Fibroblast of lung (primary cell): ENCODE results near the gene ZBTB1. TPM values are rescaled to one million over a fixed set of nuclear protein-coding genes. Genes with fewer than 3 reads are reported as not detected.
"Not testable (repeated sequence)": the region's sequence is repeated elsewhere in the genome, so short reads cannot be mapped to it uniquely, and the experiment has no call there.

Experiments
- DNase-seq, 2 donors: peaks; one replicate each; pipeline versions ENCODE4 v3.0.0 to v3.0.0-alpha.2; 2010; ENCODE audit warnings: low read depth in 2 of 2
- H2AFZ ChIP-seq: 2 replicates; pipeline ENCODE4 v1.5.1; 2012; ENCODE audit warnings: low read length, control low read depth, inconsistent platforms
- H3K27ac ChIP-seq: 2 replicates; pipeline ENCODE4 v1.5.1; 2011; ENCODE audit warnings: low read length, control low read depth; ENCODE audit not compliant: insufficient read depth
- H3K27me3 ChIP-seq: 2 replicates; pipeline ENCODE4 v1.5.1; 2011; ENCODE audit warnings: mild to moderate bottlenecking, low read length; ENCODE audit not compliant: control insufficient read depth, insufficient read depth
- H3K36me3 ChIP-seq: 2 replicates; pipeline ENCODE4 v1.5.1; 2011; ENCODE audit warnings: low read length; ENCODE audit not compliant: control insufficient read depth, insufficient read depth
- H3K4me1 ChIP-seq: 2 replicates; pipeline ENCODE4 v1.5.1; 2011; ENCODE audit warnings: low read length; ENCODE audit not compliant: control insufficient read depth, insufficient read depth; ENCODE audit errors: extremely low read depth
- H3K4me2 ChIP-seq: 2 replicates; pipeline ENCODE4 v1.5.1; 2011; ENCODE audit warnings: low read length, control low read depth; ENCODE audit not compliant: insufficient read depth; ENCODE audit errors: extremely low read depth
- H3K4me3 ChIP-seq, 4 experiments: fragments of 200-600 bp in 1 of 4; sonication (generic) in 1 of 4; replicated peaks in 1 of 4; 2 replicates each; pipeline ENCODE4 v1.5.1; 2011 to 2016; ENCODE audit warnings: low read length in 4 of 4, low read depth in 3 of 4, mild to moderate bottlenecking in 3 of 4, control low read depth in 2 of 4, inconsistent platforms in 1 of 4, mixed read lengths in 1 of 4; ENCODE audit not compliant: insufficient read depth in 1 of 4; ENCODE audit errors: control extremely low read depth in 1 of 4
- H3K79me2 ChIP-seq: 2 replicates; pipeline ENCODE4 v1.5.1; 2012; ENCODE audit warnings: mild to moderate bottlenecking, low read length, inconsistent platforms; ENCODE audit not compliant: control insufficient read depth, insufficient read depth
- H3K9ac ChIP-seq: 2 replicates; pipeline ENCODE4 v1.5.1; 2011; ENCODE audit warnings: mild to moderate bottlenecking, low read length, control low read depth; ENCODE audit not compliant: insufficient read depth
- H3K9me3 ChIP-seq: 2 replicates; pipeline ENCODE4 v1.5.1; 2012; ENCODE audit warnings: low read depth, low read length; ENCODE audit not compliant: control insufficient read depth, insufficient read depth
- H4K20me1 ChIP-seq: 2 replicates; pipeline ENCODE4 v1.5.1; 2011; ENCODE audit warnings: low read length; ENCODE audit not compliant: control insufficient read depth, insufficient read depth; ENCODE audit errors: extremely low read depth
- CTCF ChIP-seq, 2 donors: IDR thresholded peaks in 1 of 2; conservative IDR thresholded peaks in 1 of 2; 1 replicate in 1 of 2; 2 replicates in 1 of 2; pipeline ENCODE4 v1.5.1; 2011 to 2012; ENCODE audit warnings: low read length in 2 of 2, control low read depth in 1 of 2, inconsistent platforms in 1 of 2, low read depth in 1 of 2, mild to moderate bottlenecking in 1 of 2
- EZH2 ChIP-seq: IDR thresholded peaks from 2 replicates; pipeline ENCODE4 v1.5.1; 2012; ENCODE audit warnings: low read length, control low read depth, mild to moderate bottlenecking; ENCODE audit errors: missing control alignments
- polyA plus RNA-seq, 2 donors: library from polyadenylated mRNA; depleted of rRNA in 1 of 2; stranded (reverse) in 1 of 2; unstranded in 1 of 2; fragments of >200 nt; gene quantifications; 2 replicates each; pipeline ENCODE4 v1.2.1, GENCODE V29; 2011 to 2012; ENCODE audit warnings: missing spikeins in 1 of 2
- total RNA-seq: library from RNA; depleted of rRNA; stranded (reverse); fragments of >200 nt; gene quantifications from 2 replicates; pipeline ENCODE4 v1.2.1, GENCODE V29; 2014

ZBTB1 gene
- total and polyA plus RNA-seq, 2 donors (not counting 1 experiment from before 2014, with no cell fraction given) = 39.1 to 40.5 TPM

GRCh38 chr14:64566651-64567122 is 62.1 kb downstream of the ZBTB1 start:
- Histone ChIP-seq H3K9me3 (no peaks in the 10 kb centered on the region), H3K4me3 (no peak overlapping the region), H3K4me2 (no peak overlapping the region), H3K79me2 (no peaks in the 10 kb centered on the region), H2AFZ (peak overlapping the region; percentile 40), H3K9ac (no peak overlapping the region), H4K20me1 (no peaks in the 10 kb centered on the region), H3K27me3 (no peaks in the 10 kb centered on the region), H3K36me3 (no peaks in the 10 kb centered on the region), H3K4me1 (peaks cover 5% of the 10 kb centered on the region), H3K27ac (no peak overlapping the region)
- TF ChIP-seq CTCF (conservative IDR thresholded peaks at IDR 0.05 in 1 of 2, IDR thresholded peaks at IDR 0.05 in 1 of 2; ENCODE audit: low read depth in 1 of 2, low read length in 2 of 2) (no peak), EZH2 (no peak)
- no peak for DNase-seq

- Histone ChIP-seq H3K4me3 (no peak overlapping the region), H3K4me2 (peak overlapping the region; percentile 19)
- peak; percentile 75 to 77 for DNase-seq
These were observed 64.6 kb downstream of the ZBTB1 start for GRCh38 chr14:64569138-64569631.

GRCh38 chr14:64569646-64570045 is 65.1 kb downstream of the ZBTB1 start:
- H3K9ac ChIP-seq, DNase-seq, H3K4me1 ChIP-seq, H3K4me3 ChIP-seq, H3K79me2 ChIP-seq, H4K20me1 ChIP-seq, H3K27ac ChIP-seq, H3K27me3 ChIP-seq, H2AFZ ChIP-seq, H3K36me3 ChIP-seq, H3K4me2 ChIP-seq, H3K9me3 ChIP-seq: not testable (repeated sequence)

More at GRCh38 chr14:64569138-64569631, 64.6 kb downstream of the ZBTB1 start:
- no peaks in the 10 kb centered on the region for H4K20me1 ChIP-seq
- H3K79me2 ChIP-seq = no peaks in the 10 kb centered on the region
- H3K9ac ChIP-seq = no peak overlapping the region
- no peak for TF ChIP-seq CTCF (conservative IDR thresholded peaks at IDR 0.05 in 1 of 2, IDR thresholded peaks at IDR 0.05 in 1 of 2; ENCODE audit: low read depth in 1 of 2, low read length in 2 of 2)
- H3K27ac ChIP-seq = peak overlapping the region; percentile 23
- peaks cover 5% of the 10 kb centered on the region for H3K4me1 ChIP-seq
- H2AFZ ChIP-seq = no peak overlapping the region
- no peaks in the 10 kb centered on the region for H3K36me3 ChIP-seq
- H3K9me3 ChIP-seq = no peaks in the 10 kb centered on the region
- no peaks in the 10 kb centered on the region for H3K27me3 ChIP-seq
